Measurements from ENCODE around the gene GPR146.

DNA sequence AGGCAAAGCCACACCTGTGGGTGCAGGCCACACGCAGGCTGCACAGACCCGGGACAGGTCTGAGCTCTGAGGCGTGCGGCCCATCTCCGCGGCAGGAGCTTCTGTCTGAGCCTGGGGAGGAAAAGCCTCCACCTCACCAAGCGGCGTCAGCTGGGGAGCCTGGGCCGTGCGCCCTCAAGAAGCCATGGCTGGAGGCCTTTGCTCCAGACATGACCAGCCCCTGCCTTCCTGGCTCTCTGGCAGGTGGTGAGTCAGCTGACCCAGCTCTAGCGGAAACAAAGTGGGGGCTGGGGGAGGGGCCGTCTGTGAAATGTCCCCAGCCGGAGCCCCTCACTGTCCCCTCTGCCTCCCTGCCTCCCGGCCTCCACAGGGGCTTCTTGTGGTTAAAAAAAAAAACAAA, 56.0 kb downstream of the GPR146 start:
- TF ChIP-seq NR3C1 (CRISPR knock-in tag; conservative IDR thresholded peaks at IDR 0.05; ENCODE audit: low read depth) (no peak), CTCF (IDR thresholded peaks at IDR 0.05) (no peak), NFE2L1 (CRISPR knock-in tag; IDR thresholded peaks at IDR 0.05) (no peak), EMX1 (CRISPR knock-in tag; IDR thresholded peaks at IDR 0.05) (no peak), PRDM15 (CRISPR knock-in tag; IDR thresholded peaks at IDR 0.05) (no peak), ZNF232 (CRISPR knock-in tag; IDR thresholded peaks at IDR 0.05) (no peak), CREB1 (CRISPR knock-in tag; IDR thresholded peaks at IDR 0.05) (no peak)
- TF ChIP-seq, protein P1, sequence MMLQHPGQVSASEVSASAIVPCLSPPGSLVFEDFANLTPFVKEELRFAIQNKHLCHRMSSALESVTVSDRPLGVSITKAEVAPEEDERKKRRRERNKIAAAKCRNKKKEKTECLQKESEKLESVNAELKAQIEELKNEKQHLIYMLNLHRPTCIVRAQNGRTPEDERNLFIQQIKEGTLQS (CRISPR knock-in tag; conservative IDR thresholded peaks at IDR 0.05) = no peak
- TF ChIP-seq, protein P2, sequence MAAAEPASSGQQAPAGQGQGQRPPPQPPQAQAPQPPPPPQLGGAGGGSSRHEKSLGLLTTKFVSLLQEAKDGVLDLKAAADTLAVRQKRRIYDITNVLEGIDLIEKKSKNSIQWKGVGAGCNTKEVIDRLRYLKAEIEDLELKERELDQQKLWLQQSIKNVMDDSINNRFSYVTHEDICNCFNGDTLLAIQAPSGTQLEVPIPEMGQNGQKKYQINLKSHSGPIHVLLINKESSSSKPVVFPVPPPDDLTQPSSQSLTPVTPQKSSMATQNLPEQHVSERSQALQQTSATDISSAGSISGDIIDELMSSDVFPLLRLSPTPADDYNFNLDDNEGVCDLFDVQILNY (CRISPR knock-in tag; IDR thresholded peaks at IDR 0.05) = no peak
- TF ChIP-seq, protein P3, sequence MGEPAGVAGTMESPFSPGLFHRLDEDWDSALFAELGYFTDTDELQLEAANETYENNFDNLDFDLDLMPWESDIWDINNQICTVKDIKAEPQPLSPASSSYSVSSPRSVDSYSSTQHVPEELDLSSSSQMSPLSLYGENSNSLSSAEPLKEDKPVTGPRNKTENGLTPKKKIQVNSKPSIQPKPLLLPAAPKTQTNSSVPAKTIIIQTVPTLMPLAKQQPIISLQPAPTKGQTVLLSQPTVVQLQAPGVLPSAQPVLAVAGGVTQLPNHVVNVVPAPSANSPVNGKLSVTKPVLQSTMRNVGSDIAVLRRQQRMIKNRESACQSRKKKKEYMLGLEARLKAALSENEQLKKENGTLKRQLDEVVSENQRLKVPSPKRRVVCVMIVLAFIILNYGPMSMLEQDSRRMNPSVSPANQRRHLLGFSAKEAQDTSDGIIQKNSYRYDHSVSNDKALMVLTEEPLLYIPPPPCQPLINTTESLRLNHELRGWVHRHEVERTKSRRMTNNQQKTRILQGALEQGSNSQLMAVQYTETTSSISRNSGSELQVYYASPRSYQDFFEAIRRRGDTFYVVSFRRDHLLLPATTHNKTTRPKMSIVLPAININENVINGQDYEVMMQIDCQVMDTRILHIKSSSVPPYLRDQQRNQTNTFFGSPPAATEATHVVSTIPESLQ (CRISPR knock-in tag; IDR thresholded peaks at IDR 0.05) = no peak
- TF ChIP-seq, protein P4, sequence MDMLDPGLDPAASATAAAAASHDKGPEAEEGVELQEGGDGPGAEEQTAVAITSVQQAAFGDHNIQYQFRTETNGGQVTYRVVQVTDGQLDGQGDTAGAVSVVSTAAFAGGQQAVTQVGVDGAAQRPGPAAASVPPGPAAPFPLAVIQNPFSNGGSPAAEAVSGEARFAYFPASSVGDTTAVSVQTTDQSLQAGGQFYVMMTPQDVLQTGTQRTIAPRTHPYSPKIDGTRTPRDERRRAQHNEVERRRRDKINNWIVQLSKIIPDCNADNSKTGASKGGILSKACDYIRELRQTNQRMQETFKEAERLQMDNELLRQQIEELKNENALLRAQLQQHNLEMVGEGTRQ (CRISPR knock-in tag; IDR thresholded peaks at IDR 0.05) = peak; percentile 41; the same call in 1 of the 2 replicates
